RWPE1 (cell line): ENCODE data around the gene TSFM.
"Not testable (repeated sequence)": the region's sequence is repeated elsewhere in the genome, so short reads cannot be mapped to it uniquely, and the experiment has no call there.

ENCODE experiments used
- CTCF ChIA-PET: fragments of 350-600 bp; sonication (Branson Sonifier 250); formaldehyde crosslinking; extraction: SDS; loops from one replicate; lab custom pipeline; 2021; lab: Yijun Ruan, JAX
- POLR2A ChIA-PET: fragments of 400-600 bp; formaldehyde crosslinking; extraction: SDS; loops from one replicate; lab custom pipeline; 2020; ENCODE audit warnings: antibody characterized with exemption; ENCODE audit not compliant: low non-redundant PET; lab: Yijun Ruan, JAX
- DNase-seq: peaks from one replicate; pipeline ENCODE4 v3.0.0; 2012; ENCODE audit warnings: low spot score
- H3K27ac ChIP-seq: fragments of 450-650 bp; 2 replicates; pipeline ENCODE4 v1.5.1; 2017
- TF ChIP-seq, protein P1 (sequence below): fragments of 450-650 bp; conservative IDR thresholded peaks from 2 replicates; pipeline ENCODE4 v1.5.1; 2017; ENCODE audit warnings: low read depth, mild to moderate bottlenecking

TSFM gene

GRCh38 chr12:57813971-57814772 lies 31.6 kb downstream of the TSFM start:
- ChIA-PET CTCF (interaction anchor here (0.9 to 3.2 kb wide), 2 partner anchors 11 to 1901 kb away, joined by 4 to 12 read pairs; no protein-coding TSS in a partner anchor), POLR2A (no interaction called here)
- DNase-seq = no peak
- H3K27ac ChIP-seq = no peak overlapping the region
- TF ChIP-seq, protein P1, sequence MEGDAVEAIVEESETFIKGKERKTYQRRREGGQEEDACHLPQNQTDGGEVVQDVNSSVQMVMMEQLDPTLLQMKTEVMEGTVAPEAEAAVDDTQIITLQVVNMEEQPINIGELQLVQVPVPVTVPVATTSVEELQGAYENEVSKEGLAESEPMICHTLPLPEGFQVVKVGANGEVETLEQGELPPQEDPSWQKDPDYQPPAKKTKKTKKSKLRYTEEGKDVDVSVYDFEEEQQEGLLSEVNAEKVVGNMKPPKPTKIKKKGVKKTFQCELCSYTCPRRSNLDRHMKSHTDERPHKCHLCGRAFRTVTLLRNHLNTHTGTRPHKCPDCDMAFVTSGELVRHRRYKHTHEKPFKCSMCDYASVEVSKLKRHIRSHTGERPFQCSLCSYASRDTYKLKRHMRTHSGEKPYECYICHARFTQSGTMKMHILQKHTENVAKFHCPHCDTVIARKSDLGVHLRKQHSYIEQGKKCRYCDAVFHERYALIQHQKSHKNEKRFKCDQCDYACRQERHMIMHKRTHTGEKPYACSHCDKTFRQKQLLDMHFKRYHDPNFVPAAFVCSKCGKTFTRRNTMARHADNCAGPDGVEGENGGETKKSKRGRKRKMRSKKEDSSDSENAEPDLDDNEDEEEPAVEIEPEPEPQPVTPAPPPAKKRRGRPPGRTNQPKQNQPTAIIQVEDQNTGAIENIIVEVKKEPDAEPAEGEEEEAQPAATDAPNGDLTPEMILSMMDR = no peak

GRCh38 chr12:57815177-57816000 lies 32.8 kb downstream of the TSFM start:
- POLR2A ChIA-PET = interaction anchor here (0.5 kb wide), 1 partner anchor 64 kb away, joined by 3 read pairs; no protein-coding TSS in a partner anchor
- TF ChIP-seq, protein P1 = no peak
- CTCF ChIA-PET = interaction anchor here (0.5 to 0.7 kb wide), 2 partner anchors 24 to 81 kb away, joined by 3 read pairs; no protein-coding TSS in a partner anchor
- no peak for DNase-seq
- peak overlapping the region; percentile 17; the same call in 1 of the 2 replicates for H3K27ac ChIP-seq

DNA sequence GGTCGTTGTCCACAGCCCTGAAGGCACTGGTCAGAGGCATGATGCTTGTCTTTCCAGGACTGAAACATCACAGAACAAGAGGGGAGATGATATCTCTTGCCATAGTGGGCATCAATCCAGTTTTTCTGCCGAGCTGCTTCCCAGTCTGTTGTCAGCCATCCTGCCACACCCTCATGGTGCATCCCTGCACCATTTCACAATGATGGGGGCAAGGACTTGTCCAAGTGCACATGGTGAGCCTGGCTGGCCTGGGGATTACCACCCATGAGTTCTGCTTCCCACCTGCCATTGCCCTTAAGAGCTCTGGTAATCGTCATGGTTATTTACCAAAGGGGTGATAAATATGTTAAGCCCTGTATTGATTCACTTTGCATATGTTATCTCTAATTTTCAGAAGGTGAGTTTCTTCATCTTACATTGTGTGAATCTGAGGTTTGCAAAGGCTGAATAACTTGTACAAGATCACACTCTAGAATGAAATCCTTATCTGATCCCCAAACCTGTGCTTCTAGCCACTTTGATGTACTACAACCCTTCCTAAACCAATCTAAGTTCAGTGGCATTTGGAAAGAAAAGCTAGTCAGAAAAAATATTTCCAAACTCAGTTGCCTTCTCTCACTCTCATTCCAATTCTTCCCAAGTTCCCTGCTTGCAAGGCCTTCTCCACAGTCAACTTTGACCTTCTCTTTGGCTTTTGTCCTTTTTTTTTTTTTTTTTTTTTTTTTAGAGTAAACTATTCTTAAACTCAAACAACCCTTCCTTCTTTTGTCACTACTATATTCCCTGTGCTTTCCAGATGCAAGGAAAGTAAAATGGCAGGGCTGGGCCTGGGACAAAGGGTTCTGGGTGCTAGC lies 33.6 kb downstream of the TSFM start:
- no peak for DNase-seq
- peak overlapping the region; percentile 17; the same call in 1 of the 2 replicates for H3K27ac ChIP-seq
- TF ChIP-seq, protein P1 = no peak
- CTCF ChIA-PET = interaction anchor here (0.6 to 0.8 kb wide), 2 partner anchors 12 to 89 kb away, joined by 3 to 5 read pairs; no protein-coding TSS in a partner anchor
- POLR2A ChIA-PET = interaction anchor here (0.5 kb wide), 1 partner anchor 63 kb away, joined by 3 read pairs; no protein-coding TSS in a partner anchor

- ChIA-PET CTCF (interaction anchor here (0.6 to 0.8 kb wide), 2 partner anchors 13 to 88 kb away, joined by 3 to 5 read pairs; no protein-coding TSS in a partner anchor), POLR2A (no interaction called here)
- TF ChIP-seq, protein P1 = no peak
- no peak overlapping the region for H3K27ac ChIP-seq
- DNase-seq = no peak
Measured at GRCh38 chr12:57816855-57817151, 34.2 kb downstream of the TSFM start.

DNA sequence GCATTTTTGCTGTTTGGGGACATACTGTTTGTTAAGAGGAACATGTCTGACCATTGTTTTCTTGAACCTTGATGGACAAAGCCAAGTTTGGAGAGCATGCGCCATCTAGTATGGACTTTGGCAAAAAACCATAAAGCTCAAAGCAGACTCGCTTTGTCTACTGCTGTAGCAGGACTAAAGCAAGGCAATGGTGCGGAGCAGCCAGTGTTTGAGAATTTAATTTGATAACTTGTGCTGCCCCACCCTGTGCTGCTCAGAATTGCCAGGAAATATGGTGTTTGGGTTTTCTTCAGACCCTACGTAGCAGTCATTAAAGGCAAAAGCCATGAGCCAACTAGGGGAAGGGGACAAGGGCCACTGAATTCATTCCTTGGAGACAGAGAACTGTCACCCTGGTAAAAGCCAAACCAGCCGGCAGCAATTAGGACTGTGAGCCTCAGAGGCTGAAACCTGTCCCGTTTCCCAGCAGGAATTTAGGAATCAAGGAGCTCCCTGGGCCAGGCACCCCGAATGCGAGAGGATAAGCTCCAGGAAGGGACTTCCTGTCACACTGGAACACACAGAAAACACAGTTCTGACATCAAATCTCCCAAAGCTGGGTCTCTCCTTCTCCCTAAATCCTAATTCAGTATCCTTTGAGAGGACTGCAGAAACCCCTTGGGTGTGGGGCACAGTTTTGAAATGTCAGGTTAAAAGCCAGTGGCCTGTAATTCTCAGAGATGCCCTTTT lies 34.8 kb downstream of the TSFM start:
- TF ChIP-seq, protein P1 = no peak

GRCh38 chr12:57817990-57818331 lies 35.4 kb downstream of the TSFM start:
- H3K27ac ChIP-seq = peak overlapping the region; percentile 10; the same call in 1 of the 2 replicates
- POLR2A ChIA-PET = interaction anchor here (0.6 kb wide), 1 partner anchor 30 kb away, joined by 4 read pairs; no protein-coding TSS in a partner anchor
- not testable (repeated sequence) for DNase-seq
- CTCF ChIA-PET = interaction anchor here (0.6 to 1.4 kb wide), 3 partner anchors 15 to 35 kb away, joined by 3 to 4 read pairs (median 3); no protein-coding TSS in a partner anchor

More for the DNA sequence above, 34.8 kb downstream of the TSFM start:
- H3K27ac ChIP-seq = peak overlapping the region; percentile 10; the same call in 1 of the 2 replicates
- POLR2A ChIA-PET = interaction anchor here (0.6 kb wide), 1 partner anchor 31 kb away, joined by 4 read pairs; no protein-coding TSS in a partner anchor
- CTCF ChIA-PET = interaction anchor here (0.6 to 0.8 kb wide), 4 partner anchors 13 to 88 kb away, joined by 3 to 5 read pairs (median 4); no protein-coding TSS in a partner anchor
- DNase-seq = no peak

- POLR2A ChIA-PET, CTCF ChIA-PET, DNase-seq: not testable (repeated sequence)
- H3K27ac ChIP-seq = 0 out of 2 replicates have a peak overlapping the region, but pooled peaks have one; percentile 11
Measured at GRCh38 chr12:57820119-57820518, 37.5 kb downstream of the TSFM start.

- POLR2A ChIA-PET, DNase-seq: not testable (repeated sequence)
- CTCF ChIA-PET = interaction anchor here (0.7 kb wide), 1 partner anchor 13 kb away, joined by 3 read pairs; no protein-coding TSS in a partner anchor
- H3K27ac ChIP-seq = peak overlapping the region; percentile 21
Measured at GRCh38 chr12:57821015-57821414, 38.4 kb downstream of the TSFM start.
